ENCODE measurements around the gene CDK16.

CDK16 gene

GRCh38 chrX:47266643-47267042 is 48.2 kb downstream of the CDK16 start:
- no peaks in the 10 kb centered on the region for H3K27me3 ChIP-seq (ENCODE audit: insufficient read depth, low read length)
- WGBS: 67% methylated on average over 7 of the region's 7 CpGs
- H3K27ac ChIP-seq (ENCODE audit: low read depth, low read length): no peak overlapping the region
- no peaks in the 10 kb centered on the region for H3K9me3 ChIP-seq (ENCODE audit: insufficient read depth, low read depth, low read length)
- H3K36me3 ChIP-seq (ENCODE audit: insufficient read depth, low read length): no peaks in the 10 kb centered on the region
- no peak overlapping the region for H3K4me3 ChIP-seq (ENCODE audit: low read length)
- H3K4me1 ChIP-seq (ENCODE audit: insufficient read depth, low read length): no peaks in the 10 kb centered on the region
- no peak overlapping the region for H3K9ac ChIP-seq (ENCODE audit: low read depth, low read length)

DNA sequence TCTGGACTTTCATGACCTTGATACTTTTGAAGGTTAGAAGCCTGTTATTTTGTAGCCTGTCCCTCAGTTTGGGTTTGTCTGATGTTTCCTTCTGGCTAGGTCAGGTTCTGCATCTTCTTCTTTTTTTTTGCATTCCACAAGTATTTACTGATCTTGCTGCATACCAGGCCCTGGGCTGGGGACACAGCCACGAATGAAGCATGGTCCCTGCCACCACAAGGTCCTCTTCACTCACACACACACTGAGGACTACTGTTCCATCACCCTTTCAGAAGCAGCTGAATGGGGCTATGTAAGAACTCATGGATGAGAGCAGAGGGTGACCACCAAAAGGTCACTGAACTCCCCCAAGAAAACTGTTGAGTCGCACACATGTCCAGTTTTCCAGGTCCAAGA is 53.5 kb downstream of the CDK16 start:
- WGBS: 93% methylated on average over 2 of the region's 2 CpGs
- Histone ChIP-seq H3K4me3 (ENCODE audit: low read length) (no peak overlapping the region), H3K27ac (ENCODE audit: low read depth, low read length) (no peak overlapping the region), H3K9me3 (ENCODE audit: insufficient read depth, low read depth, low read length) (no peaks in the 10 kb centered on the region), H3K4me1 (ENCODE audit: insufficient read depth, low read length) (no peaks in the 10 kb centered on the region), H3K9ac (ENCODE audit: low read depth, low read length) (no peak overlapping the region), H3K27me3 (ENCODE audit: insufficient read depth, low read length) (no peaks in the 10 kb centered on the region), H3K36me3 (ENCODE audit: insufficient read depth, low read length) (no peaks in the 10 kb centered on the region)

DNA sequence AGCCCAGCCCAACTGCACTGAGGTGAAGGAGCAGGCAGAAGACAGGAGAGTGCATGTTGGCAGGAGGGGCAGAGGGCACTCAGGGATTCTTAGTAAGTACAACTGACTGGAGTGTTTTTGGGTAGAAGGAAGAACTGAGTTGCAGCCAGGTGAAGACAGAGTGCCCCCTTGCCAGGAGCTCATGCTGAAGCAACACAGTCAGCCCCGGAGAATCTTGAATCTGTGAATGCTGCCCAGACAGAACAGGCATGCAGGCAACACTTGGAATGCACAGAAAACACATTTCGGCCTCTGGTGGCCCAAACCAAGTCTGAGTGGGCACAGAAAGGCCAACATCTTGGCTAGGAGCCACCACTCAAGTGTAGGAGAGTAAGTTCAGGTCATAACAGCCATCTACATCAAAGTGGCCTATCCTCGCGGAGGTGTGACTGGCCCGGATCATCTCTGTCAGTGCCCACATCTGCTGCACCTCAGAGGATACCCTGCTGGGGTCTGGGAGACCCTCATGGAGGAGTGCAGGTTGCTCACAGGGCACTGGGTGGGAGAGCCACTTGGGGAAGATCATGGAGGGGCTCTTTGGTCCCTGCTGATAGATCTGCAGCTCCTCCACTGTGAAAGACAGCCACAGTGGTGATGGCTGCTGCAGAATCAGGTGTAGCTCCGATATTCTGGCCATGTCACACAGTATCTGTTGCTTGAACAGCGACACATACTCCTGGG is 54.7 kb downstream of the CDK16 start:
- Histone ChIP-seq H3K4me1 (ENCODE audit: insufficient read depth, low read length) (no peaks in the 10 kb centered on the region), H3K9ac (ENCODE audit: low read depth, low read length) (no peak overlapping the region), H3K27me3 (ENCODE audit: insufficient read depth, low read length) (no peaks in the 10 kb centered on the region), H3K9me3 (ENCODE audit: insufficient read depth, low read depth, low read length) (no peaks in the 10 kb centered on the region), H3K27ac (ENCODE audit: low read depth, low read length) (no peak overlapping the region), H3K36me3 (ENCODE audit: insufficient read depth, low read length) (no peaks in the 10 kb centered on the region), H3K4me3 (ENCODE audit: low read length) (no peak overlapping the region)
- WGBS: 83% methylated on average over 7 of the region's 7 CpGs

- Histone ChIP-seq H3K36me3 (ENCODE audit: insufficient read depth, low read length) (no peaks in the 10 kb centered on the region), H3K4me3 (ENCODE audit: low read length) (no peak overlapping the region), H3K27me3 (ENCODE audit: insufficient read depth, low read length) (no peaks in the 10 kb centered on the region), H3K27ac (ENCODE audit: low read depth, low read length) (no peak overlapping the region), H3K9me3 (ENCODE audit: insufficient read depth, low read depth, low read length) (no peaks in the 10 kb centered on the region), H3K4me1 (ENCODE audit: insufficient read depth, low read length) (no peaks in the 10 kb centered on the region), H3K9ac (ENCODE audit: low read depth, low read length) (no peak overlapping the region)
- WGBS: 90% methylated on average over 2 of the region's 2 CpGs
Measured at GRCh38 chrX:47278691-47279090, 60.2 kb downstream of the CDK16 start.
